ENCODE data around the gene PGM1. TPM values are rescaled to one million over a fixed set of nuclear protein-coding genes. Genes with fewer than 3 reads are reported as not detected.

The PGM1 gene
- total and polyA plus RNA-seq, 10 of the 15 experiments (the other 5 are each of a cell fraction or from before 2014, with no cell fraction given) = 22.5 to 72.6 (median 50.8) TPM

- in situ Hi-C loops (cut with MboI) = no loop called here
- no peak overlapping the region for H2AFZ ChIP-seq (ENCODE audit: control insufficient read depth, low read depth, low read length)
- under 1% methylated on average over 4 of the region's 4 CpGs for WGBS (ENCODE audit: insufficient coverage, insufficient replicate concordance, low lambda C conversion rate, missing lambda C conversion rate)
- CTCF ChIA-PET = interaction anchor here (1.7 to 5.8 kb wide), 2 partner anchors 11 to 31 kb away, joined by 3 to 48 read pairs; no protein-coding TSS in a partner anchor
- ATAC-seq (peak; percentile 70), DNase-seq (ENCODE audit: low read depth, low spot score) (no peak), FAIRE-seq (no peak)
- POLR2A ChIA-PET = no interaction called here
- no peak overlapping the region for H3K4me3 ChIP-seq
- no peaks in the 10 kb centered on the region for H3K79me2 ChIP-seq (ENCODE audit: control insufficient read depth, insufficient read depth, low read length)
- TF ChIP-seq SREBF2 (IDR thresholded peaks at IDR 0.05; ENCODE audit: low read length) = no peak
- no peak for TF ChIP-seq HDAC6 (IDR thresholded peaks at IDR 0.05; ENCODE audit: unreplicated experiment)
- TF ChIP-seq MEF2B (IDR thresholded peaks at IDR 0.05; ENCODE audit: partially characterized antibody, poor library complexity, severe bottlenecking) = peak; percentile 52
- no peak; the same call in 1 of the 2 replicates for TF ChIP-seq RUNX3 (IDR thresholded peaks at IDR 0.05; ENCODE audit: low read length)
- no peak for TF ChIP-seq IKZF1 (conservative IDR thresholded peaks at IDR 0.05)
- no peak for TF ChIP-seq SIX5 (IDR thresholded peaks at IDR 0.05; ENCODE audit: low read depth, low read length, severe bottlenecking)
- no peak for TF ChIP-seq REST (IDR thresholded peaks at IDR 0.05; ENCODE audit: low read depth, low read length)
- peak in 1 of 2 experiments; percentile 27; a peak in 1 of 4 replicates for TF ChIP-seq EP300 (IDR thresholded peaks at IDR 0.05; ENCODE audit: borderline replicate concordance in 1 of 2, control insufficient read depth in 1 of 2, low read depth in 2 of 2, low read length in 2 of 2)
- no peak for TF ChIP-seq BCL11A (IDR thresholded peaks at IDR 0.05; ENCODE audit: low read depth, low read length)
- TF ChIP-seq JUNB (IDR thresholded peaks at IDR 0.05) = peak; percentile 83
- TF ChIP-seq ATF2 (IDR thresholded peaks at IDR 0.05; ENCODE audit: low read length) = peak; percentile 20; the same call in 1 of the 2 replicates
- TF ChIP-seq FOXM1 (IDR thresholded peaks at IDR 0.05; ENCODE audit: low read depth, low read length) = peak; percentile 21; the same call in 1 of the 2 replicates
- TF ChIP-seq MTA3 (IDR thresholded peaks at IDR 0.05; ENCODE audit: borderline replicate concordance, low read length) = no peak
- TF ChIP-seq MEF2A (IDR thresholded peaks at IDR 0.05; ENCODE audit: insufficient read depth, low read depth, low read length) = peak; percentile 73
- peak; percentile 69; the same call in 1 of the 2 replicates for TF ChIP-seq NFIC (IDR thresholded peaks at IDR 0.05; ENCODE audit: low read depth, low read length)
- TF ChIP-seq SRF (IDR thresholded peaks at IDR 0.05; ENCODE audit: low read depth in 2 of 2, low read length in 2 of 2) = no peak
- RAD21 ChIA-PET (ENCODE audit: unreplicated experiment) = interaction anchor here (2.4 kb wide), 1 partner anchor 24 kb away, joined by 5 read pairs; the partner anchor contains the start of gene PGM1
- SMC1A ChIA-PET (ENCODE audit: uncharacterized antibody, unreplicated experiment) = interaction anchor here (0.7 to 3.2 kb wide), 5 partner anchors 8 to 54 kb away, joined by 3 to 22 read pairs (median 3); no protein-coding TSS in a partner anchor
- H3K9ac ChIP-seq (ENCODE audit: control insufficient read depth, insufficient read depth, low read length) = no peak overlapping the region
- no peaks in the 10 kb centered on the region; the same call in 2 of the 3 replicates for H3K9me3 ChIP-seq (replicated peaks; ENCODE audit: control insufficient read depth, insufficient read depth, low read length)
- H3K27me3 ChIP-seq (replicated peaks in 1 of 2; ENCODE audit: control insufficient read depth in 2 of 2, insufficient read depth in 2 of 2, low read length in 1 of 2) = no peaks in the 10 kb centered on the region
- no peaks in the 10 kb centered on the region for H3K4me1 ChIP-seq (ENCODE audit: control insufficient read depth, insufficient read depth, low read length)
- no TSS peak for BruUV-seq (replicated peaks)
- H4K20me1 ChIP-seq (ENCODE audit: control insufficient read depth, insufficient read depth) = no peaks in the 10 kb centered on the region
- no peak overlapping the region for H3K4me2 ChIP-seq (ENCODE audit: control insufficient read depth, insufficient read depth)
- H3K36me3 ChIP-seq (ENCODE audit: control insufficient read depth in 2 of 2, insufficient read depth in 2 of 2, low read length in 1 of 2) = no peaks in the 10 kb centered on the region
- intact Hi-C loops (cut with micrococcal nuclease; ENCODE audit: unreplicated experiment) = no loop called here
- H3K27ac ChIP-seq (ENCODE audit: control insufficient read depth, insufficient read depth) = no peak overlapping the region
Observed at GRCh38 chr1:63569068-63569467, 24.1 kb upstream of the PGM1 start.

All from GM12878 (cell line).